HG02798 (cell line): Measurements from ENCODE around the gene NOXRED1.

Experiments
- ATAC-seq: cut with Tn5 transposase; IDR thresholded peaks from one replicate; pipeline ENCODE4 v1.9.1; 2021; ENCODE audit warnings: mild to moderate bottlenecking; ENCODE audit not compliant: unreplicated experiment, poor library complexity

The NOXRED1 gene

DNA sequence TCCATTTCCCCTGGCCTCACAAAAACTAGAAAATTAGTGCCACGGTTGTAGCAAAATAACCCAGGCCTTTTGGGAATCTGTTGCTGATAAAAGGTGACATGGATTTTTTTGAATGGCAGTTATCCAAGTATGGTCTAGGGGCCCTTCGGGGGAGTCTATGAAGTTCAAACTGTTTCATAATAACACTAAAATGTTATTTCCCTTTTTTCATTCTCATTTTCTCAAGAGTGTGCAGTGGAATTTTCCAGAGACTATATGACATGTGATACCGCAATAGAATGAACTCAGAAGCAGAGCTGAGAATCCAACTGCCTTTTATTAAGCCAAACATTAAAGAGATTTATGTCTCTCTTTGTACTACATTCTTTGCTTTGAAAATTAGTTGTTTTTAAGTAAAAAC lies 75.6 kb downstream of the NOXRED1 start:
- no peak for ATAC-seq

- ATAC-seq, result no peak
Observed at GRCh38 chr14:77346495-77346894, 76.8 kb downstream of the NOXRED1 start.

DNA sequence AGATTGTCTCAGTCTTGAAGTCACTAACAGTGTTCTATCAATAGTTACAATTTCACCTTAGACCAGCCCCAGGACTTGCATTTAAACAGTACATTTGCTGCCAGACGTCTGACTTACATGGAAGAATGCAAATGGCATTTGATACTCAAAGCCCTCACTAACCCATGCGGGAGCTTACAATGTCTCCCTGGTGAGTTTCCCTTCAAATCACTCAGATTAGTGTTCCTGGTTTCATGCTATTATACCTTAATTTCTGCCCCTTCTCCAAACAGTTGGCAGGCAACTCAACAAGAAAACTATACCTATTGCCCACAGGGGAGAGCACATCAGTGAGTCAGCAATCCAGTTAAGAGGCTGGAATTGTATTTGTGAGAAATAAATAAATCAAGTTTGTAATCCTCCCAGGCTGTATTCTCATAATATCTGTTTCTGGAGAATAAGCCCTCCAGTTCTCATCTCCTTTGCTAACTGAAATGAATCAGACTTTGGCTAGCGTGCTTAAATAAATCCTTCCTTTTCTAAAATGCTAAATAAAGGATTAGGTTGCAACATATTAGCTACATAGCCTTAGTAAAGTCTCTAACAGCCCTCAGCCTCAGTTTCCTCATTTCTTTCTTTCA lies 78.8 kb downstream of the NOXRED1 start:
- no peak for ATAC-seq
